ELF-1 (cell line): Measurements from ENCODE around the gene P2RX6.
A peak's percentile ranks its signal among the peaks of the same experiment; 100 is the strongest.
"Not testable (repeated sequence)": the region's sequence is repeated elsewhere in the genome, so short reads cannot be mapped to it uniquely, and the experiment has no call there.

ENCODE experiments used
- DNase-seq: peaks from one replicate; pipeline ENCODE4 v3.0.0-alpha.2; 2016; ENCODE audit warnings: low read depth, low spot score

Gene P2RX6

DNA sequence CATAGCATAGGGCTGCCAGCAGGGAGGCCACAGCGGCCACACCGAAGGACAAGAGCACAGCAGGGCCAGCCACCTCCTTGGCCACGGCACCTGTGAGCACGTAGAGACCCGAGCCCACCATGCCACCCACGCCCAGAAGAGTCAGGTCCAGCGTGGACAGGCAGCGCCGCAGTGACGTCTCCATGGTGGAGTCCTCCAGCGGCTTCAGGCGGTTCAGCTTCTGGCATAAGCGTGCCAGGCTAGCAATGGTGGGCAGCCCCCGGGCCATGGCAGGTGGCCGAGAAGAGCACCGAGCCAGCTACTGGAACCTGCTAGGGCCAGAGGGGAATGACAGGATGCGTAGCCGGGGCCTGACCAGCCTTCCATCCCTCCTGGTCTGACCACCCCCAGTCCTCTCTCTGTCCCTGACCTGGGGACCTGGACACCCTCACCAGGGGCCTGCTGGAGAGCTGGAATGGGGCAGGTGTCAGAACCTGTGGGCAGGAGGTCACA is 16.6 kb downstream of the P2RX6 start:
- no peak for DNase-seq

- DNase-seq = no peak
Measured at GRCh38 chr22:21032037-21032867, 17.3 kb downstream of the P2RX6 start, which contains the start of gene SLC7A4. TSS of gene SLC7A4 (minus strand) at chr22:21032561. CDS start at chr22:21031812, 749 bp downstream.

DNA sequence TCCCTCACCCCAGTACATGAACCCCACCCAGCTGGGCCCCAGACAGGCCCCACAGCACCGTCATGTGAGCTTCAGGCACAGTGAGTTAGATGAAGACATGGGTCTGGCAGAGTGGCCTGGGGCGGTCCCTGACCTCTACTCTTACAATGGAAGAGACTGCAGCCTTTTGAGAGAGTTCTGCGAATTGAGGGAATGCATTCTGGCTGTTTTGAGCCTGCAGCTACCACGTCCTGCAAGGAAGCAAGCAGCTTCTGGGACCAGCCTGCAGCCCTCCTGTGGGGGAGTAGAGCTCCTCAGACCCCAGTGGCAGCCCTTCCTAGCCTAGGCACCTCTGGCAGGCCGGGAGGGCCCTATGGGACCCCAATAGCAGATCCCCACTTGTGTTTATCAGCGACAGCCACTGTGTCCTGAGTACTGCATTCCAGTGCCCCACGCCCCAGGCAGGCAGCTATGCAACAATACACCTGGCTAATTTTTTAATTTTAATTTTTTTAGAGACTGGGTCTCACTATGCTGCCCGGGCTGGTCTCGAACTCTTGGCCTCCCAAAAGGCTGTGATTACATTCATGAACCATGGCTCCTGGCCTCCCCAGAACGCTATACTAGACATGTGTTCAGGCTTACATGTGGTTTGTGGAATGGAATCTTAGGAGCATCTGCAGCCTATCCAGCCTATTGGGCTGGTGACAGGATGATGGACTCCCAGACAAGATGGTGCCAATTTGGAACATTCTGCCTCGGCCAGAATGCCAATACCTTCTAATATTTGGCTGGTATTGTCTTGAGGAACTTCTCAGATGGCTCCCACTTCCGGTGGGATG is 18.1 kb downstream of the P2RX6 start:
- DNase-seq = peak; percentile 78

DNA sequence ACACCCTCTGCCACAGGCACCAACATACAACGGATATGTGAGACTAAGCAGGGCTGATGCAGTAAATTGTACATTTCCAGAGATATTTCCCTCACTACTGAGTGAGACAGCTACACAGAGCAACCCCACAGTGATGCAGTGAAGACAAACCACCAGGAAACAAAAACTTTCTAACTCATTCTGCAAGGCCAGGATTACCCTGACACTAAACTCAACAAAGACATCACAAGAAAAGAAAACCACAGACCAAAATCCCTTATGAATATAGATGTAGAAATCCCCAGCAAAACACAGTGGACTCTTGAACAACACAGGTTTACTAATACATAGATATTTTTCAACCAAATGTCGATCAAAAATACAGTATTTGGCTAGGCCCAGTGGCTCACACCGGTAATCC is 18.9 kb downstream of the P2RX6 start:
- no peak for DNase-seq

- DNase-seq = no peak
Measured at GRCh38 chr22:21034989-21035388, 20.0 kb downstream of the P2RX6 start.

- DNase-seq = no peak
Measured at GRCh38 chr22:21038405-21038804, 23.4 kb downstream of the P2RX6 start.

DNA sequence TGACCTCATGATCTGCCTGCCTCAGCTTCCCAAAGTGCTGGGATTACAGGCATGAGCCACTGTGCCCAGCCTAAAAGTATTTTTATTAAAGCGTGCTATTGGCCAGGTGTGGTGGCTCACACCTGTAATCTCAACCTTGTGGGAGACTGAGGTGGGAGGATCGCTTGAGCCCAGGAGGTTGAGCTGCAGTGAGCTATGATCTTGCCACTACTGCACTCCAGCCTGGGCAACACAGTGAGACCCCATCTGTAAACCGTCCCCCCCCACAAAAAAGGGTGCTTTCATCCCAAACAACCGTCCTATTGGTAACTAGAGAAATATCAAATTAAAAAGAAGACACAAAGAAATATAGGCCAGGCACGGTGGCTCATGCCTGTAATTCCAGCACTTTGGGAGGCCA is 24.2 kb downstream of the P2RX6 start:
- not testable (repeated sequence) for DNase-seq

- no peak for DNase-seq
Measured at GRCh38 chr22:21041937-21042336, 27.0 kb downstream of the P2RX6 start.

DNA sequence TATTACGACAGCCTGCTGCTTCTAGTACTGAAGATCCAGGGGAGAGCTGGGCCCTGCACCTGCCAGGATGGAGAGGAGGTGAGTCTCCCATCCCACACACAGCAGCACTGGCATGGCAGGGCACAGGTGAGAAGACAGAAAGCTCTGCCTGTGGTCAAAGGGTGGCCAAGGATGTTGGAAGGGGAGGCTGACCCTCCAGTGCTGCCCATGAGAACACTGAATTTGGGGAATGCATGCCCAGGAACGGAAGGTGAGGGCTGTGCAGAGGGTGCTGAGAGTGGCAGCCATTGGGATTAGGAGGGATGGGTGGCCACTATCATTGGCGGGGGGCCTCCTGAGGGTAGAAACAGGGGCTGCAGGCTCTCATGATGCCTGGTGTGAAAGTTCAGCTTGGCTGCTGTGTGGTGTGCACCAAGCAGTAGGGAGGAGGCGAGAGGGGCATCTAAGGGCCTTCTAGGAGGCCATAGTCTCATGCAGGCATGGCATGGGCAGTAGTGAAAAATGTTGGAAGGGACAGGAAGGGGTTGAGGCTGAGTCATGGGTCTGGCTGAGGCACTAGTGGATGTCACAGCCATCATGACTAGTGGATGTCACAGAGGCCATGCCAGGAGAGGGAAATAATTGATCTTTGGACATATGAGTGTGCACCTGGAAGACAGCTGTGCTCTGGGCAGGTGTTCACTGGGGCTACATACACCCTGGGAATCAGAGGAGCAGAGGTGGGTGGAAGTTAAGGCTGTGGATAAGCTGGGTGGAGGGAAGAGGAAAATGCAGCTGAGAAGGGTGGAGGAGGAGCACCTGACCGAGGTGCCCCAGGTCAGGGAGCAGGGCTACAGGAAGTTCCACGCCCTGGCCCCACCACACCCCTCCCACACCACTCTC is 28.3 kb downstream of the P2RX6 start:
- no peak for DNase-seq

DNA sequence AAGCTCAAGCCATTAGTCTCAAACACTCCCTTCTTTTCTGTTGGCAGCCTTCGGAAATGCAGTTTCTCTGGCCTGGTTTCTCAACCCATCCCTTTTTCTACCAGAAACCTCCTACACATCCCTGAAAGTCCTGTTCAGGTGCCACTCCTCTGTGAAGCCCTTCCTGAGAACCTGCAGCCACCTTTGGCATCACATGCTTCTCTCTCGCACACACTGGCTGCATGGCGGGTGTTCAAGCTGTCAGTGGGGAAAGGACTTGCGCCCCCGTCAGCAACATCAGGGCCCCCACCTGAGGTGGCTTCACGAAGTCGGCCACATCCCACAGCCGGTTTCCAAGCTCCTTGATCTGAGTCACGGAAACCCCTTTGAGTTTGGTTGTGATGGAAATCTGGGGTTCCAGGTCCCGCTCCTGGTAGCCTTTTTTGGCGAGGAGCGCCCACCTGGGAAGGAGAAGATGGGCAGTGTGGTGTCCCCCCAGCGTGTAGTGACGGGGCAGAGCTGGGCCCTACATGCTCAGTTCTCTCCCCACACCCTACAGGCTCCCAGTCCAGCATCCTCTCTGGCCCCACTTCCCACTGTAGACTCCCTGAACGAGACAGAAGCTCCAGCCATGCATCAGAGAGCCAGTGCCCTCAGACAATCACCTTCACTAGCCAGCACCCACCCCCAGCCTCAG is 29.0 kb downstream of the P2RX6 start:
- DNase-seq = no peak

DNA sequence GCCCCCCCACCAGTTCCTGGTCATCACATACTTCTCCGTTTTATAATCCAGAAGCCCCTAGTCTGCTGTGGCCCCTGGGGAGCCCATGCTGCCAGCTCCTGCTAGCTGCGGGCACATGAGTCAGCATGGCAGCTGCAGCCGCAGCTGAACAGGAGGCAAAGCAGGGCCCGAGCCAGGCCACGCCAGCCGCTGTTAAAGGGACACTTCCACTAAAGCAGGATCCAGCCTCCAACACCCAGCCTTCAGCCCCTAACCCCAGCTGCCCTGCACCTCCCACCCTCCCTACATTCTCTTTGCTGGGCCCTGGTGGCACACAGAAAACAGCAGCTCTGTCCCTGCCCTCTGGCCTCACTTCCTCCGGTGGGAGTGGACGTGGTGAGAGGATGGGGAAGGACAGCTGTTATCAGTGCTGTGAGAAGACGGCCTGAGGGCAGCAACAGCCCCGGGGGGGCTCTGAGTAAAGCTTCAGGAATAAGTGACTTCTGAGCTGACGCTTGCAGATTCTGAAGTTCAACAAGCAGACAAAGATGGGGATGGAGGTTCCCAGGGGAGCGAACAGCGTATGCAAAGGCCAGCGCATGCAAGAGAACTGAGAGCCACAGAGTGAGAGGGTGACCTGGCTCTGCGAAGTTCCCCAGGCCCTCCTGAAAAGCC is 30.1 kb downstream of the P2RX6 start:
- no peak for DNase-seq

- peak; percentile 98 for DNase-seq
Measured at GRCh38 chr22:21045585-21046294, 30.8 kb downstream of the P2RX6 start, which contains the start of gene LRRC74B. TSS of gene LRRC74B (plus strand) at chr22:21045946. CDS start at chr22:21045987, 41 bp downstream.

DNA sequence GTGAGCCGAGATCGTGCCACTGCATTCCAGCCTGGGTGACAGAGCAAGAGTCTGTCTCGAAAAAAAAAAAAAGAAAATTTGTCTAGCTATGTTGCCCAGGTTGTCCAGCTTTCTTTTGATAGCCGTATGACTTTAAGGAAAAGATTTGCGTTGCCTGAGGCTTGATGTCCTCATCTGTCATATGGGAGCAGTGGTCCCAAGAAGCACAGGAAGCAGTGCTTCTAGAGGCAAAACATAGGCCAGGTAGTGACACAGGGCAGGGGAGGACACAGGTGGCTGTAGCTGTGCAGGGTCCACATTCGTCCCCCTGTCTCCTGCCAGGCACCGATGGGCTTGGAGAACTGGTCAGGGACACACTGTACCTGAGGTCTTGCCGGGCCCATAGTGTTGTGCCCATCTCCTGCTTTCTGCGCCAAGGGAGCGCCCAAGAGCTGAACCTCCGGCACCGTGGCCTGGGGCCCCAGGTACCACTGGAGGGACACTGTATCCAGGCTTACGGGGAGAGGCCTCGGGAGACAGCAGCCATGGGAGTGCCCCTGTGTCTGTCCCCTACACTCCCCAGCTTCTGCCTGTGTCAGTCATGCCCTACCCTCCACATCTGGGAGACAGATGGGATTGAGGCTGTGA is 32.2 kb downstream of the P2RX6 start:
- no peak for DNase-seq

- no peak for DNase-seq
Measured at GRCh38 chr22:21047730-21048129, 32.8 kb downstream of the P2RX6 start.

- not testable (repeated sequence) for DNase-seq
Measured at GRCh38 chr22:21048448-21048847, 33.5 kb downstream of the P2RX6 start.

DNA sequence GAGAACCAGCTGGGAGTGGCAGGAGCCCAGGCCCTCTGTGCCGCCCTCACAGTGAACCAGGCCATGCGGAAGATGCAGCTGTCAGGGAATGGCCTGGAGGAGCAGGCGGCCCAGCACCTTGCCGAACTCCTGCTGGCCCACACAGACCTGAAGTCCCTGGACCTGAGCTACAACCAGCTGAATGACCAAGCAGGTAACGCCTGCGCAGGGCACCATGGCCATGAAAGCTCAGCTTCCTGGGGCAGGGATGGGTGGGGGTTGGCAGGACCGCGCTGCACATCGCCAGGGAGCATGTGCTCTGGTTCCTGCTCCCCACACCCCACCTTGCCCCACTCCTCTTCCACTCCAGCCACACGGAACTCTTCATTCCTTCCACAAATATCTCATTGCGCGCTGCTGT is 34.0 kb downstream of the P2RX6 start:
- DNase-seq = not testable (repeated sequence)

DNA sequence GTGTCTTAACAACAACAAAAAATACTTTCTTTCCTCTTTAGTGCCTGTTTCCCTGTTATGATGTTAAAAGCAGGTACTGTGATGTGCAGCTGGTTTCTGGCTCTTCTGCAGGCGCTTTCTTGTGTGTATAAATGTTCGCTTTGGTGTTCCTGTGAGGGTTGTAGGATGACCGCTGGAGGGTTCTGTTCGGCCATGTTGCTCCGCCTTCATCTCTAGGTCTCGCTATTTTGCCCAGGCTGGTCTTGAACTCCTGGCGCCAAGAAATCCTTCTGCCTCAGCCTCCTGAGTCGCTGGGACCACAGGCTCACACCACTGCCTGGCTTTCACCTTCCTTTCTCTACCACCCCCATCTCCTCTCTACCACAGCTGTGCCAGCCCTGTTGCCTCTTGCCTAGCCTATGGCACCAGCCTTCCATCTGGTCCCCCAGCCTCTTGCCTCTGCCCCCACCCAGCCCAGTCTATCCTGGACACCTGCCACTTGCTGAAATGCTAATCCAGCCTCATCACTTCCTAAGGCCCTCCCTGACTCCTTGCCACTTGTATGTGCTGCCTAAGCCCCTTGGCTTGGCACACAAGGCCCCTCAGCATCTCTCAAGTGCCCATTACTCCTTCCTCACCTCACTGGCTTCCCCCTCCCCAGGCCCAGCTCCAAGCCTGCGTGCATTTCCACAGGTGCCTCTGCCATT is 36.3 kb downstream of the P2RX6 start:
- DNase-seq = no peak

GRCh38 chr22:21051831-21052400 is 37.0 kb downstream of the P2RX6 start:
- DNase-seq = no peak
